K562 (cell line): Measurements from ENCODE around the gene GLB1L3. TPM values are rescaled to one million over a fixed set of nuclear protein-coding genes. Genes with fewer than 3 reads are reported as not detected.

Experiments
- ATAC-seq: fragments of 200-7000 bp; cut with Tn5 transposase; 3 replicates; pipeline ENCODE4 v1.9.1; 2020; ENCODE audit warnings: moderate library complexity
- BruUV-seq: library from RNA; stranded (reverse); fragments of 400-500 nt; replicated peaks from 2 replicates; lab custom pipeline; 2021; lab: Mats Ljungman, UMichigan
- CTCF ChIA-PET: fragments of 300-600 bp; formaldehyde crosslinking; extraction: SDS; loops from one replicate; lab custom pipeline; 2021; ENCODE audit warnings: low intra/inter-chr PET ratio; lab: Yijun Ruan, JAX
- POLR2A ChIA-PET: fragments of 300-600, 350-650 bp; sonication (Branson Sonifier 250); formaldehyde crosslinking; extraction: SDS; loops from one replicate; lab custom pipeline; 2021; ENCODE audit warnings: antibody characterized with exemption, inconsistent platforms; lab: Yijun Ruan, JAX
- DNase-seq, 4 experiments: peaks; one replicate each; pipeline versions ENCODE4 v3.0.0 to v3.0.0-alpha.2; 2011 to 2018; ENCODE audit warnings: low spot score in 3 of 4, mixed read lengths in 3 of 4; ENCODE audit errors: extremely low read depth in 1 of 4
- FAIRE-seq: peaks from 2 replicates; lab custom pipeline; 2011; peaks lifted over from hg19 to GRCh38; lab: Jason Lieb, UNC
- H2AFZ ChIP-seq: 2 replicates; pipeline ENCODE4 v1.6.0; 2011; ENCODE audit warnings: low read depth, low read length, control low read depth, inconsistent platforms
- H3K27ac ChIP-seq: fragments of 200-600 bp; 3 replicates; pipeline ENCODE4 v1.8.0; 2011; ENCODE audit warnings: low read depth, mild to moderate bottlenecking, control low read depth, inconsistent platforms, low read length, moderate library complexity, mixed read lengths; ENCODE audit errors: extremely low read depth
- H3K27me3 ChIP-seq, 2 experiments: fragments of 300-600 bp in 1 of 2; 2 replicates in 1 of 2; 3 replicates in 1 of 2; pipeline versions ENCODE4 v1.6.0 to v1.8.0; 2011; ENCODE audit warnings: inconsistent platforms in 2 of 2, low read length in 2 of 2, mild to moderate bottlenecking in 1 of 2, mixed read lengths in 1 of 2, moderate library complexity in 1 of 2; ENCODE audit not compliant: control insufficient read depth in 2 of 2, insufficient read depth in 2 of 2
- H3K36me3 ChIP-seq: fragments of 300-600 bp; 3 replicates; pipeline ENCODE4 v1.8.0; 2011; ENCODE audit warnings: mild to moderate bottlenecking, low read length, inconsistent platforms; ENCODE audit not compliant: control insufficient read depth, insufficient read depth
- H3K4me1 ChIP-seq, 2 experiments: fragments of 200-600 bp in 1 of 2; replicated peaks in 1 of 2; 2 replicates in 1 of 2; 3 replicates in 1 of 2; pipeline versions ENCODE4 v1.5.1 to v1.8.0; 2011; ENCODE audit warnings: inconsistent platforms in 2 of 2, low read length in 2 of 2, mild to moderate bottlenecking in 1 of 2, mixed read lengths in 1 of 2, moderate library complexity in 1 of 2; ENCODE audit not compliant: control insufficient read depth in 2 of 2, insufficient read depth in 2 of 2
- H3K4me2 ChIP-seq: 2 replicates; pipeline ENCODE4 v1.6.1; 2011; ENCODE audit warnings: low read length, control low read depth, inconsistent platforms, mixed read lengths; ENCODE audit not compliant: insufficient read depth
- H3K4me3 ChIP-seq: fragments of 200-600 bp; sonication (generic), shearing (Covaris generic); 2 replicates; pipeline ENCODE4 v1.5.1; 2016; ENCODE audit warnings: control low read depth, inconsistent platforms
- H3K79me2 ChIP-seq: fragments of 200-600 bp; 3 replicates; pipeline ENCODE4 v1.8.0; 2011; ENCODE audit warnings: low read length, inconsistent platforms; ENCODE audit not compliant: control insufficient read depth, insufficient read depth
- H3K9ac ChIP-seq, 2 experiments: 2 replicates each; pipeline versions ENCODE4 v1.6.0 to v1.6.1; 2011; ENCODE audit warnings: low read depth in 2 of 2, low read length in 2 of 2, control low read depth in 1 of 2, inconsistent platforms in 1 of 2, mild to moderate bottlenecking in 1 of 2, mixed read lengths in 1 of 2; ENCODE audit not compliant: insufficient read depth in 1 of 2
- H3K9me1 ChIP-seq: one replicate; pipeline ENCODE4 v1.6.0; 2011; ENCODE audit warnings: inconsistent platforms, mild to moderate bottlenecking, low read length, moderate library complexity; ENCODE audit not compliant: control insufficient read depth, insufficient read depth
- H3K9me3 ChIP-seq: replicated peaks from 2 replicates; pipeline ENCODE4 v1.5.1; 2011; ENCODE audit warnings: low read depth, low read length, inconsistent platforms; ENCODE audit not compliant: control insufficient read depth, insufficient read depth
- H4K20me1 ChIP-seq: replicated peaks from 2 replicates; pipeline ENCODE4 v1.6.1; 2011; ENCODE audit warnings: low read length, inconsistent platforms, mixed read lengths; ENCODE audit not compliant: control insufficient read depth, insufficient read depth
- ESRRB ChIP-seq: fragments of 250-450 bp; sonication (Bioruptor Pico); IDR thresholded peaks from 2 replicates; pipeline ENCODE4 v1.5.0; 2020; ENCODE audit warnings: mild to moderate bottlenecking, moderate library complexity, borderline replicate concordance
- ETV6 ChIP-seq, 3 experiments: fragments of 150-350 bp in 1 of 3; sonication (generic) in 1 of 3; formaldehyde crosslinking in 1 of 3; IDR thresholded peaks; 2 replicates each; pipeline versions ENCODE4 v1.6.1 to v1.8.0; 2014 to 2022; ENCODE audit warnings: borderline replicate concordance in 2 of 3, low read depth in 2 of 3, antibody characterized with exemption in 1 of 3, low read length in 1 of 3, mild to moderate bottlenecking in 1 of 3, missing genetic modification reagents in 1 of 3
- HDAC6 ChIP-seq: IDR thresholded peaks from 2 replicates; pipeline ENCODE4 v1.6.1; 2012; ENCODE audit warnings: low read depth, mild to moderate bottlenecking, control low read depth, inconsistent platforms, low read length, moderate library complexity
- KDM2B ChIP-seq: fragments of 250-450 bp; sonication (Bioruptor Pico); IDR thresholded peaks from 2 replicates; pipeline ENCODE4 v1.8.0; 2021; ENCODE audit warnings: mild to moderate bottlenecking, moderate library complexity
- NFE2 ChIP-seq: IDR thresholded peaks from 2 replicates; pipeline ENCODE4 v1.6.1; 2014; ENCODE audit warnings: antibody characterized with exemption, low read depth
- NFIC ChIP-seq: fragments of 450-650 bp; IDR thresholded peaks from 2 replicates; pipeline ENCODE4 v1.6.1; 2017; ENCODE audit warnings: mild to moderate bottlenecking, inconsistent platforms
- POLR2B ChIP-seq: fragments of 450-650 bp; IDR thresholded peaks from 2 replicates; pipeline ENCODE4 v1.6.1; 2018; ENCODE audit warnings: low read depth; ENCODE audit not compliant: partially characterized antibody
- SNIP1 ChIP-seq: fragments of 450-650 bp; IDR thresholded peaks from 2 replicates; pipeline ENCODE4 v1.7.1; 2017; ENCODE audit warnings: low read depth, mild to moderate bottlenecking
- ZBTB8A ChIP-seq: fragments of 450-650 bp; IDR thresholded peaks from 2 replicates; pipeline ENCODE4 v1.6.1; 2018; ENCODE audit warnings: mild to moderate bottlenecking, moderate library complexity; ENCODE audit not compliant: partially characterized antibody
- ZNF197 ChIP-seq: fragments of 200-800 bp; sonication (Bioruptor generic); IDR thresholded peaks from 2 replicates; pipeline ENCODE4 v1.6.1; 2016; ENCODE audit warnings: low read depth, missing genetic modification characterization, missing compliant biosample characterization
- ZNF23 ChIP-seq: fragments of 250-450 bp; sonication (Bioruptor Pico); IDR thresholded peaks from 2 replicates; pipeline ENCODE4 v1.4.0; 2020; ENCODE audit warnings: mild to moderate bottlenecking
- WGBS: fragments of 100-300 bp; shearing (Covaris generic); methylation state at CpG from one replicate; pipeline ENCODE4 v1.1.6; 2016; ENCODE audit warnings: low coverage, mixed read lengths; ENCODE audit not compliant: insufficient coverage; ENCODE audit errors: missing lambda C conversion rate; 5-methylcytosine and 5-hydroxymethylcytosine counted together
- in situ Hi-C: fragments of 300-500 bp; cut with MboI; formaldehyde crosslinking; loops from 4 replicates; pipeline ENCODE4 v1.15.0; 2018; ENCODE audit warnings: inconsistent platforms, mixed read lengths
- intact Hi-C: fragments of 100-400 bp; cut with micrococcal nuclease; formaldehyde crosslinking; loops from 2 replicates; pipeline ENCODE4 v1.14.2; 2022
- polyA plus RNA-seq, 8 experiments: library from polyadenylated mRNA; depleted of rRNA in 4 of 8; stranded (reverse) in 5 of 8; unstranded in 3 of 8; fragments of >200 nt; fragmentation: Nextera tagmentation in 2 of 8; fragmentation: Illumina TruSeq in 1 of 8; extraction: Ambion mirVana in 2 of 8; extraction: Trizol in 1 of 8; gene quantifications; 2 replicates each; pipeline versions ENCODE4 v1.2.1 to v1.2.3, GENCODE V29; 2011 to 2014; ENCODE audit warnings: inconsistent platforms in 1 of 8, missing spikeins in 1 of 8
- total RNA-seq, 7 experiments: library from RNA; depleted of rRNA in 6 of 7; stranded (reverse); fragments of >200 nt in 6 of 7; fragmentation: Illumina TruSeq in 2 of 7; extraction: Trizol in 2 of 7; gene quantifications; 2 replicates each; pipeline versions ENCODE4 v1.2.1 to v1.2.3, GENCODE V29; 2011 to 2021; ENCODE audit warnings: low replicate concordance in 1 of 7

Gene GLB1L3
- total and polyA plus RNA-seq, 9 of the 15 experiments (the other 6 are each of a cell fraction or from before 2014, with no cell fraction given) = 0.18 to 3.3 (median 0.49) TPM

GRCh38 chr11:134261626-134262488 lies 14.3 kb upstream of the GLB1L3 start (continued):
- no peak for TF ChIP-seq KDM2B (CRISPR knock-in tag)
- TF ChIP-seq ZNF197 (CRISPR knock-in tag) = no peak
- TF ChIP-seq ESRRB = no peak
- TF ChIP-seq SNIP1 = no peak
- TF ChIP-seq NFIC = peak; percentile 76
- no peak for TF ChIP-seq HDAC6

- Histone ChIP-seq H3K4me3 (no peak overlapping the region), H3K27me3 (peaks cover 2 to 7% of the 10 kb centered on the region in 2 experiments; a peak in 3 of 5 replicates), H3K9me1 (no peaks in the 10 kb centered on the region), H2AFZ (no peak overlapping the region), H3K9me3 (no peaks in the 10 kb centered on the region), H3K4me1 (peaks cover 0 to 3% of the 10 kb centered on the region in 2 experiments; a peak in 2 of 5 replicates), H3K4me2 (no peak overlapping the region), H3K27ac (no peak overlapping the region), H4K20me1 (no peaks in the 10 kb centered on the region), H3K9ac (no peak overlapping the region), H3K79me2 (no peaks in the 10 kb centered on the region), H3K36me3 (peaks cover 33% of the 10 kb centered on the region; the same call in 2 of the 3 replicates)
- FAIRE-seq (no peak), ATAC-seq (no peak), DNase-seq (no peak)
- BruUV-seq = TSS peak; percentile 27
- TF ChIP-seq POLR2B = no peak
- TF ChIP-seq ZBTB8A = no peak
- TF ChIP-seq NFE2 = no peak
- no peak for TF ChIP-seq ETV6 (IDR thresholded peaks at IDR 0.05; ENCODE audit: borderline replicate concordance in 1 of 2, low read depth in 2 of 2, low read length in 1 of 2)
- no peak for TF ChIP-seq ETV6 (CRISPR knock-in tag; IDR thresholded peaks at IDR 0.05; ENCODE audit: borderline replicate concordance)
- TF ChIP-seq ZNF23 (CRISPR knock-in tag) = no peak
- in situ Hi-C loops = no loop called here
- CTCF ChIA-PET = no interaction called here
- POLR2A ChIA-PET = interaction anchor here (0.6 to 1.5 kb wide), 4 partner anchors 8 to 159 kb away, joined by 3 to 4 read pairs (median 4); no protein-coding TSS in a partner anchor
- intact Hi-C loops = no loop called here
- WGBS = 69% methylated on average over 7 of the region's 7 CpGs
Measured at GRCh38 chr11:134264966-134265764, 11.0 kb upstream of the GLB1L3 start.
